HFF-Myc (cell line): ENCODE data around the gene IPCEF1.

Experiments used
- DNase-seq: peaks from one replicate; pipeline ENCODE4 v3.0.0-alpha.2; 2011; ENCODE audit warnings: low read depth; ENCODE audit errors: extremely low read depth
- H3K4me3 ChIP-seq: replicated peaks from 2 replicates; pipeline ENCODE4 v1.5.1; 2011; ENCODE audit warnings: low read depth, mild to moderate bottlenecking, control low read depth, low read length
- TF ChIP-seq, protein P1 (sequence below): IDR thresholded peaks from 2 replicates; pipeline ENCODE4 v1.5.1; 2012; ENCODE audit warnings: mild to moderate bottlenecking, low read depth, low read length, control low read depth; ENCODE audit errors: missing control alignments

Gene IPCEF1

DNA sequence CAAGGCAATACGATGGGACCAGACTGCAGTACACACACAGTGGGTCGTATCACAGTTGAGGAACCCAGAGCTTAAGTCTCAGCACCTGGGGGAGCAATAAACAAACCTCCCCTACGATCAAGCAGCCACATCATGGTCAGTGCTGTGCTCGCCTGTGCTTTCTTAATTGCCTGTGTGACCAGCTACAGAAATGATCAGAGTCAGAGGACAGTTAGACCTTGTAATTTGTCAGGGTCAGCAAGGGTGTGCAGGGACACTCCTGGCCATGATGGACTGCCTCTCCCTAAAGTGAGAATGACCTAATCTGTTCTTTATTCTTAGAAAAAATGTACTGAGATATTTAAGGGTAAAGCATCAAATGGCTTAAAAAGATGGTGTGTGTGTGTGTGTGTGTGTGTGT is 239.1 kb downstream of the IPCEF1 start:
- H3K4me3 ChIP-seq: no peak overlapping the region
- no peak for DNase-seq
- TF ChIP-seq, protein P1, sequence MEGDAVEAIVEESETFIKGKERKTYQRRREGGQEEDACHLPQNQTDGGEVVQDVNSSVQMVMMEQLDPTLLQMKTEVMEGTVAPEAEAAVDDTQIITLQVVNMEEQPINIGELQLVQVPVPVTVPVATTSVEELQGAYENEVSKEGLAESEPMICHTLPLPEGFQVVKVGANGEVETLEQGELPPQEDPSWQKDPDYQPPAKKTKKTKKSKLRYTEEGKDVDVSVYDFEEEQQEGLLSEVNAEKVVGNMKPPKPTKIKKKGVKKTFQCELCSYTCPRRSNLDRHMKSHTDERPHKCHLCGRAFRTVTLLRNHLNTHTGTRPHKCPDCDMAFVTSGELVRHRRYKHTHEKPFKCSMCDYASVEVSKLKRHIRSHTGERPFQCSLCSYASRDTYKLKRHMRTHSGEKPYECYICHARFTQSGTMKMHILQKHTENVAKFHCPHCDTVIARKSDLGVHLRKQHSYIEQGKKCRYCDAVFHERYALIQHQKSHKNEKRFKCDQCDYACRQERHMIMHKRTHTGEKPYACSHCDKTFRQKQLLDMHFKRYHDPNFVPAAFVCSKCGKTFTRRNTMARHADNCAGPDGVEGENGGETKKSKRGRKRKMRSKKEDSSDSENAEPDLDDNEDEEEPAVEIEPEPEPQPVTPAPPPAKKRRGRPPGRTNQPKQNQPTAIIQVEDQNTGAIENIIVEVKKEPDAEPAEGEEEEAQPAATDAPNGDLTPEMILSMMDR: no peak

DNA sequence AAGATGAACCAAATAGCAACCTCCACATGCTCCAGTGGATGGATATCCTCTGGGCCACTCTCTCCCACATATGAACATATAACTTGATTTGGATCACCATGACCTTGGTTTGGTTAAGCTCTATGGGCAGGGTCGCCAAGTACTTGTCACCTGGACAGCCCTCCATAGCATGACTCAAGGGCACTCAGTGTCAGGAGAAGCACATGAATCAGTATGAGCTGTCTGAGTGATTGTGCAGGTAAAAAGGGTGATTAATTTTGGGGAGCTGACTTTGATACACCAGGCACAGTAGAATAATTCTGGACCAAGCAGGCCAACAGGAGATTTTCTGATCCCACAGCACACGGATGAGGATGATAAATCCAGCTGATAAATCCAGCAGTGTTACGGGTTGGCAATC is 243.2 kb downstream of the IPCEF1 start:
- DNase-seq: no peak
- no peak overlapping the region for H3K4me3 ChIP-seq
- TF ChIP-seq, protein P1: no peak

DNA sequence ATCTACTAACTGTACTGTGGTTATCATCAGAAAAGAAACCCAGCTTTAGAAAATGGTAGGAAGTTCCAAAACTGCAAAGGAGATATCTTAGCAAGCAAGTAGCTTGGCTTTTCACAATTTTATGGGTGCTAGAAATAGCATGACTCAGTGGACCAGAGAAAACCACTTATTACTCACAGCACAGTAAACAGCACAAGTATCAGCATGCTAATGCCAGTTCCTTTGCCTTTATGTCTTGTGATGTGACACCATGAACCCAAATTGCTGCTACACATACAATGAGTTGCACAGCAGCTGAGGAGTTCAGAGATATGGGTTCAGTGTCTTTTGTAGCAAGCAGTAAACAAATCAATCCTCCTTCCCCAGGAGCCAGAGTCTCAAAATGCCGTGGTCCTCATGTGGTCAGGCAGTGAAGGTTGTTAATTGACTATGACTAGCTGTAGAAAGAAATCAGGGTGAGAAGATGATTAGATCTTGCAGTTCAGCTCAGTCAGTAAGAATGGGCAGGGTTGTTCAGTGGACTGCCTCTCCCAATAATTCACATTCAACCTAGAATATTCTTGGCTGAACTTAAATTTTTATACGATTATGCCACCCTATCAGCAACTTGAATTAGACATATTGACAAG is 244.3 kb downstream of the IPCEF1 start:
- no peak overlapping the region for H3K4me3 ChIP-seq
- TF ChIP-seq, protein P1: no peak
- no peak for DNase-seq

GRCh38 chr6:154111025-154111424 is 245.6 kb downstream of the IPCEF1 start:
- no peak overlapping the region for H3K4me3 ChIP-seq
- DNase-seq: no peak
- TF ChIP-seq, protein P1: no peak

GRCh38 chr6:154106251-154106650 is 250.4 kb downstream of the IPCEF1 start:
- TF ChIP-seq, protein P1: no peak
- no peak for DNase-seq
- H3K4me3 ChIP-seq: no peak overlapping the region
